B cell (primary cell): ENCODE data around the gene MAPT. TPM values are rescaled to one million over a fixed set of nuclear protein-coding genes. Genes with fewer than 3 reads are reported as not detected.

Source experiments
- ATAC-seq: fragments of 200-7000 bp; cut with Tn5 transposase; one replicate; pipeline ENCODE4 v1.10.0; 2021; ENCODE audit warnings: low read depth, mild to moderate bottlenecking, moderate number of reproducible peaks, moderate library complexity
- CTCF ChIA-PET: fragments of 350-600 bp; sonication (Branson Sonifier 250); formaldehyde crosslinking; loops from one replicate; lab custom pipeline; 2021; ENCODE audit warnings: antibody characterized with exemption, inconsistent platforms; lab: Charles Lee
- POLR2A ChIA-PET: fragments of 350-600 bp; sonication (Branson Sonifier 250); formaldehyde crosslinking; loops from one replicate; lab custom pipeline; 2021; ENCODE audit warnings: antibody characterized with exemption; lab: Charles Lee
- DNase-seq: peaks from one replicate; pipeline ENCODE4 v3.0.0; 2013
- H2AFZ ChIP-seq: 2 replicates; pipeline ENCODE4 v1.6.1; 2012; ENCODE audit warnings: mild to moderate bottlenecking, low read depth, low read length; ENCODE audit not compliant: insufficient read depth, poor library complexity, severe bottlenecking
- H3K27ac ChIP-seq, 2 donors: 1 replicate in 1 of 2; 2 replicates in 1 of 2; pipeline ENCODE4 v1.5.1; 2012 to 2013; ENCODE audit warnings: low read length in 2 of 2, mild to moderate bottlenecking in 2 of 2, moderate library complexity in 1 of 2
- H3K27me3 ChIP-seq, 4 experiments: fragments of 200-600 bp in 1 of 4; sonication (generic) in 1 of 4; replicated peaks in 1 of 4; 1 replicate in 2 of 4; 2 replicates in 2 of 4; pipeline versions ENCODE4 v1.6.1 to v1.7.0; 2013 to 2016; ENCODE audit warnings: low read length in 3 of 4, mild to moderate bottlenecking in 2 of 4, mixed read lengths in 1 of 4, moderate library complexity in 1 of 4; ENCODE audit not compliant: insufficient read depth in 4 of 4, control insufficient read depth in 3 of 4; ENCODE audit errors: control extremely low read depth in 1 of 4
- H3K36me3 ChIP-seq, 2 experiments: replicated peaks in 1 of 2; 1 replicate in 1 of 2; 2 replicates in 1 of 2; pipeline versions ENCODE4 v1.6.1 to v1.7.1; 2013; ENCODE audit warnings: low read length in 1 of 2; ENCODE audit not compliant: insufficient read depth in 2 of 2, control insufficient read depth in 1 of 2; ENCODE audit errors: control extremely low read depth in 1 of 2, extremely low read depth in 1 of 2
- H3K4me1 ChIP-seq, 2 donors: fragments of 200-600 bp in 1 of 2; sonication (generic) in 1 of 2; 1 replicate in 1 of 2; 2 replicates in 1 of 2; pipeline versions ENCODE4 v1.5.1 to v1.6.1; 2013 to 2017; ENCODE audit warnings: low read length in 2 of 2; ENCODE audit not compliant: control insufficient read depth in 2 of 2, insufficient read depth in 2 of 2
- H3K4me2 ChIP-seq: replicated peaks from 2 replicates; pipeline ENCODE3; 2012; ENCODE audit warnings: mild to moderate bottlenecking, low read depth, low read length; ENCODE audit not compliant: poor library complexity, severe bottlenecking
- H3K4me3 ChIP-seq, 5 experiments: fragments of 200-600 bp in 1 of 5; sonication (generic) in 1 of 5; 1 replicate in 3 of 5; 2 replicates in 2 of 5; pipeline versions ENCODE4 v1.5.1 to v1.7.0; 2011 to 2016; ENCODE audit warnings: low read length in 4 of 5, mild to moderate bottlenecking in 4 of 5, low read depth in 2 of 5, control low read depth in 1 of 5, moderate library complexity in 1 of 5; ENCODE audit not compliant: insufficient read depth in 1 of 5; ENCODE audit errors: control extremely low read depth in 1 of 5, extremely low read depth in 1 of 5
- H3K79me2 ChIP-seq: fragments of 200-600 bp; sonication (generic); one replicate; pipeline ENCODE4 v1.6.0; 2016; ENCODE audit warnings: low read length; ENCODE audit not compliant: control insufficient read depth, insufficient read depth
- H3K9ac ChIP-seq: fragments of 200-600 bp; sonication (generic); 2 replicates; pipeline ENCODE4 v1.6.1; 2017; ENCODE audit warnings: mild to moderate bottlenecking, low read length, moderate library complexity
- H3K9me3 ChIP-seq, 3 donors: one replicate each; pipeline versions ENCODE4 v1.6.1 to v1.7.1; 2013; ENCODE audit warnings: low read length in 2 of 3; ENCODE audit not compliant: control insufficient read depth in 2 of 3, insufficient read depth in 1 of 3; ENCODE audit errors: control extremely low read depth in 1 of 3
- H4K20me1 ChIP-seq: 2 replicates; pipeline ENCODE4 v1.6.0; 2012; ENCODE audit warnings: mild to moderate bottlenecking, low read length; ENCODE audit not compliant: insufficient read depth, control insufficient read depth, poor library complexity, severe bottlenecking
- H3K27ac Mint-ChIP-seq: one replicate; pipeline ENCODE4 v1.8.0; 2021; ENCODE audit warnings: mixed read lengths
- H3K27me3 Mint-ChIP-seq: one replicate; pipeline ENCODE4 v1.8.0; 2021; ENCODE audit warnings: mixed read lengths
- H3K4me1 Mint-ChIP-seq: one replicate; pipeline ENCODE4 v1.8.0; 2021; ENCODE audit warnings: mixed read lengths
- H3K4me3 Mint-ChIP-seq: one replicate; pipeline ENCODE4 v1.8.0; 2021; ENCODE audit warnings: mixed read lengths
- H3K9me3 Mint-ChIP-seq: one replicate; pipeline ENCODE4 v1.8.0; 2022; ENCODE audit warnings: mixed read lengths; ENCODE audit not compliant: insufficient read depth
- CTCF ChIP-seq: fragments of 200-600 bp; IDR thresholded peaks from one replicate; pipeline ENCODE4 v1.8.0; 2022; ENCODE audit warnings: antibody characterized with exemption, mild to moderate bottlenecking
- EZH2 ChIP-seq: IDR thresholded peaks from 2 replicates; pipeline ENCODE4 v1.6.1; 2012; ENCODE audit warnings: borderline replicate concordance, low read depth, mild to moderate bottlenecking, moderate library complexity, low read length; ENCODE audit not compliant: insufficient read depth, poor library complexity, severe bottlenecking
- WGBS: methylation state at CpG from one replicate; pipeline ENCODE4 v1.1.5; 2013; ENCODE audit warnings: missing lambda C conversion rate; ENCODE audit not compliant: insufficient coverage; 5-methylcytosine and 5-hydroxymethylcytosine counted together
- intact Hi-C: fragments of 100-400 bp; cut with micrococcal nuclease; formaldehyde crosslinking; loops from one replicate; pipeline ENCODE4 v1.10.0; 2022
- polyA plus RNA-seq: library from polyadenylated mRNA; depleted of rRNA; stranded (reverse); fragments of >200 nt; gene quantifications from 2 replicates; pipeline ENCODE4 v1.2.3, GENCODE V29; 2012
- total RNA-seq, 2 donors: library from RNA; stranded (reverse); fragments of 120-200 nt in 1 of 2; gene quantifications; 1 replicate in 1 of 2; 2 replicates in 1 of 2; pipeline versions ENCODE4 v1.2.3 to v1.2.4, GENCODE V29; 2013 to 2022

The MAPT gene
- total and polyA plus RNA-seq, 2 donors (not counting 1 experiment from before 2014, with no cell fraction given), result 0.13 to 0.20 TPM

- H3K27me3 ChIP-seq, result no peaks in the 10 kb centered on the region
- no peak overlapping the region for H3K27ac ChIP-seq
- H3K9me3 Mint-ChIP-seq, result no peaks in the 10 kb centered on the region
- no peak overlapping the region for H3K4me2 ChIP-seq
- CTCF ChIA-PET, result no interaction called here
- H3K36me3 ChIP-seq, result no peaks in the 10 kb centered on the region
- no peak overlapping the region for H3K27ac Mint-ChIP-seq
- peaks cover 0 to 3% of the 10 kb centered on the region in 2 donors for H3K4me1 ChIP-seq
- TF ChIP-seq CTCF (no peak), EZH2 (no peak)
- WGBS, result 80% methylated on average over 4 of the region's 7 CpGs
- no peaks in the 10 kb centered on the region for H4K20me1 ChIP-seq
- DNase-seq, result no peak
- no peak for ATAC-seq
- no peak overlapping the region for H3K4me3 Mint-ChIP-seq
- POLR2A ChIA-PET, result no interaction called here
- H3K4me3 ChIP-seq, result no peak overlapping the region
- H3K27me3 Mint-ChIP-seq, result peaks cover 4% of the 10 kb centered on the region
- no peak overlapping the region for H2AFZ ChIP-seq
- no peaks in the 10 kb centered on the region for H3K79me2 ChIP-seq
- intact Hi-C loops, result no loop called here
- no peaks in the 10 kb centered on the region for H3K9me3 ChIP-seq
- no peak overlapping the region for H3K9ac ChIP-seq
- peaks cover 2% of the 10 kb centered on the region for H3K4me1 Mint-ChIP-seq
Observed at GRCh38 chr17:45981306-45981705, 87.0 kb downstream of the MAPT start.

GRCh38 chr17:45982791-45983613, 88.6 kb downstream of the MAPT start:
- Histone ChIP-seq H3K27ac (no peak overlapping the region), H3K9ac (no peak overlapping the region), H3K27me3 (no peaks in the 10 kb centered on the region), H3K4me3 (no peak overlapping the region), H3K9me3 (no peaks in the 10 kb centered on the region), H4K20me1 (no peaks in the 10 kb centered on the region), H3K36me3 (no peaks in the 10 kb centered on the region), H3K79me2 (no peaks in the 10 kb centered on the region), H3K4me1 (no peaks in the 10 kb centered on the region), H3K4me2 (no peak overlapping the region), H2AFZ (no peak overlapping the region)
- 96% methylated on average over 34 of the region's 41 CpGs for WGBS
- DNase-seq (no peak), ATAC-seq (no peak)
- Mint-ChIP-seq H3K9me3 (no peaks in the 10 kb centered on the region), H3K4me3 (no peak overlapping the region), H3K27me3 (peaks cover 4% of the 10 kb centered on the region), H3K4me1 (no peaks in the 10 kb centered on the region), H3K27ac (no peak overlapping the region)
- TF ChIP-seq EZH2 (no peak), CTCF (no peak)
- ChIA-PET POLR2A (no interaction called here), CTCF (no interaction called here)
- intact Hi-C loops, result no loop called here
